WTC11 (cell line): ENCODE data around the gene LTBP4.

Experiments used
- CTCF ChIP-seq: fragments of 200-600 bp; IDR thresholded peaks from 2 replicates; pipeline ENCODE4 v1.8.0; 2022; ENCODE audit warnings: antibody characterized with exemption
- STAT6 ChIP-seq: sonication (generic); formaldehyde crosslinking; conservative IDR thresholded peaks from 2 replicates; pipeline ENCODE4 v1.8.1; 2023; ENCODE audit warnings: mild to moderate bottlenecking, low read depth, missing genetic modification reagents, moderate library complexity
- ZNF263 ChIP-seq: sonication (generic); formaldehyde crosslinking; IDR thresholded peaks from 2 replicates; pipeline ENCODE4 v1.8.1; 2022; ENCODE audit warnings: low read depth, mild to moderate bottlenecking, moderate library complexity, missing genetic modification reagents

GRCh38 chr19:40611900-40612698, 10.9 kb downstream of the LTBP4 start:
- no peak for TF ChIP-seq ZNF263
- TF ChIP-seq STAT6: no peak
- no peak for TF ChIP-seq CTCF
